Measurements from ENCODE around the gene JMJD8. TPM values are rescaled to one million over a fixed set of nuclear protein-coding genes. Genes with fewer than 3 reads are reported as not detected.
"Not testable (repeated sequence)": the region's sequence is repeated elsewhere in the genome, so short reads cannot be mapped to it uniquely, and the experiment has no call there.

JMJD8 gene
- total and polyA plus RNA-seq, 9 donors = 10.2 to 73.9 (median 56.8) TPM

DNA sequence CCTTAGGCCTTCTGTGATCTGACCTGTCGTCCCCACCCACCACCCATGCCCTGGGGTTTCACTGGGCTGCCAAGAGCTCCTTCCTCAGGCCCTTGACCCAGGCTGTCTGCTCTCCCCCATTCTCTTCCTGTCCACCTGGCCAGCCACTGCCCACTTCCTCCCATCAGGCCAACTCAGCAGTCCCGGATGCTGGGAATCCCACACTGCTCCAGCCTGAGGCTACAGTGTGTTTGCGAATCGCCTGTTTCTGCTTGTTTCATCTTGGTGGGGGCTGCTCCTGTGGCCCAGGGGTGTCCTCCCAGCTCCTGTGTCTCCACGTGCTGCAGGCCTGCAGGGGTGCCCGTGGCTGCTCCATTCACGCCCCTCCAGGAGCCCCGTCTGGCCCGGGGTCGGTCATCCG is 29.9 kb upstream of the JMJD8 start:
- Histone ChIP-seq H3K27me3 (no peaks in the 10 kb centered on the region), H3K36me3 (no peaks in the 10 kb centered on the region), H3K9me3 (no peaks in the 10 kb centered on the region), H3K27ac (no peak overlapping the region), H3K4me1 (ENCODE audit: insufficient read depth) (peaks cover 18% of the 10 kb centered on the region), H3K4me3 (no peak overlapping the region)
- intact Hi-C loops (cut with DNase I) = loop anchor here in 1 of 4 donors (5.0 kb wide), 1 partner anchor 383 kb away; the partner anchor contains the start of gene C1QTNF8
- no peak for TF ChIP-seq POLR2A (IDR thresholded peaks at IDR 0.05)
- TF ChIP-seq, protein P1, sequence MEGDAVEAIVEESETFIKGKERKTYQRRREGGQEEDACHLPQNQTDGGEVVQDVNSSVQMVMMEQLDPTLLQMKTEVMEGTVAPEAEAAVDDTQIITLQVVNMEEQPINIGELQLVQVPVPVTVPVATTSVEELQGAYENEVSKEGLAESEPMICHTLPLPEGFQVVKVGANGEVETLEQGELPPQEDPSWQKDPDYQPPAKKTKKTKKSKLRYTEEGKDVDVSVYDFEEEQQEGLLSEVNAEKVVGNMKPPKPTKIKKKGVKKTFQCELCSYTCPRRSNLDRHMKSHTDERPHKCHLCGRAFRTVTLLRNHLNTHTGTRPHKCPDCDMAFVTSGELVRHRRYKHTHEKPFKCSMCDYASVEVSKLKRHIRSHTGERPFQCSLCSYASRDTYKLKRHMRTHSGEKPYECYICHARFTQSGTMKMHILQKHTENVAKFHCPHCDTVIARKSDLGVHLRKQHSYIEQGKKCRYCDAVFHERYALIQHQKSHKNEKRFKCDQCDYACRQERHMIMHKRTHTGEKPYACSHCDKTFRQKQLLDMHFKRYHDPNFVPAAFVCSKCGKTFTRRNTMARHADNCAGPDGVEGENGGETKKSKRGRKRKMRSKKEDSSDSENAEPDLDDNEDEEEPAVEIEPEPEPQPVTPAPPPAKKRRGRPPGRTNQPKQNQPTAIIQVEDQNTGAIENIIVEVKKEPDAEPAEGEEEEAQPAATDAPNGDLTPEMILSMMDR (IDR thresholded peaks at IDR 0.05) = no peak
- TF ChIP-seq EP300 (IDR thresholded peaks at IDR 0.05) = no peak
- WGBS, 3 donors = 62 to 69% (median 62%) methylated on average over 11 of the region's 11 CpGs
- DNase-seq = no peak

DNA sequence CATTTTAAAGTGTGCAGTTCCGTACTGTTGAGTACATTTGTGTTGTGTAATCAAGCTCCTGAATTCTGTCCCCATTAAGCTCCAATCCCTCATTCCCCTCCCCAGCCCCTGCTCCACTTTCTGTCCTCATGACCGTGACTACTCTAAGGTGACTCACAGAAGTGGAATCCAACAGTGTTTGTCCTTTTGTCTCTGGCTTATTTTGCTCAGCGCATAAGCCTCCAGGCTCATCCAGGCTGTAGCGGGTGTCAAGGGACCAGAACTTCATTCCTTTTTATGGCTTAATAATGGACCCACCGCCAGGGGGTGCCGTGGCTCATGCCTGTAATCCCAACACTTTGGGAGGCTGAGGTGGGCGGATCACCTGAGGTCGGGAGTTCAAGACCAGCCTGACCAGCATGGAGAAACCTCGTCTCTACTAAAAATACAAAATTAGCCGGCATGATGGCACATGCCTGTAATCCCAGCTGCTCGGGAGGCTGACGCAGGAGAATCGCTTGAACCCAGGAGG is 28.7 kb upstream of the JMJD8 start:
- not testable (repeated sequence) for DNase-seq, H3K27me3 ChIP-seq, H3K9me3 ChIP-seq, H3K27ac ChIP-seq, H3K36me3 ChIP-seq, H3K4me3 ChIP-seq
- WGBS, 3 donors = 40 to 53% (median 43%) methylated on average over 12 to 13 of the region's 13 CpGs
- peaks cover 18% of the 10 kb centered on the region for H3K4me1 ChIP-seq (ENCODE audit: insufficient read depth)
- intact Hi-C loops (cut with DNase I) = loop anchor here in 1 of 4 donors (5.0 kb wide), 1 partner anchor 385 kb away; the partner anchor contains the start of gene C1QTNF8

DNA sequence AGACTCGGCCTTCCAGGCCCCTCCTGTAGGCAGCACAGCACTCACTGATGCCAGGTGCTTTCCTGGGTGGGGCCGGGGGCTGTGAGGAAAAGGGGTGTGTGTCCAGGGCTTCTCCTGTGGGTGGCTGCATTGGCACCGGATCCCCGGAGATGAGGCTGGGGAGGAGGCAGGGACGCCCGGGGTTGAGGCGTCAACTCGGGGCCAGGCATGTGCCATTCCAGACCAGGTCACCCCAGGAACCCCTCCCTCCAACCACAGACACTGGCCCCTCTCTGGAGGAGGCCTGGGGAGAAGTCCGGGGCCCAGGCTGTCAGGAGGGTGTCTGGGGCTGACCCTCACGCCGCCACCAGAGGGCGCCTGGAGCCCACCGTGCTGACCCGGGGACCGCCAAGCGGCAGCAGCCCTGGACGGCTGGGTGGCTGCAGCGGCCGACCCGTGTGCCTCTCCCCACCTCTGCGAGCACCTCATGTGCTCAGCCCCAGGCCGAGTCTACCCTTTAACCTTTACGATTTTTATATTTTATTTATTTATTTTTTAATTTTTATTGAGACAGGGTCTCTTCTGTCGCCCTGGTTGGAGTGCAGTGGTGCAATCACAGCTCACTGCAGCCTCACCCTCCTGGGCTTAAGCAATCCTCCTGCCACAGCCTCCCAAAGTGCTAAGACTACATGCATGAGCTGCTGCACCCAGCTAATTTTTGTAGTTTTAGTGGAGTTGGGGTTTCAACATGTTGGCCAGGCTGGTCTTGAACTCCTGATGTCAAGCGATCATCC is 27.6 kb upstream of the JMJD8 start:
- no peak overlapping the region for H3K27ac ChIP-seq
- no peaks in the 10 kb centered on the region for H3K9me3 ChIP-seq
- H3K4me1 ChIP-seq (ENCODE audit: insufficient read depth) = peaks cover 18% of the 10 kb centered on the region
- intact Hi-C loops (cut with DNase I) = loop anchor here in 1 of 4 donors (5.0 kb wide), 1 partner anchor 386 kb away; the partner anchor contains the start of gene C1QTNF8
- H3K4me3 ChIP-seq = no peak overlapping the region
- H3K36me3 ChIP-seq = no peaks in the 10 kb centered on the region
- DNase-seq = peak; percentile 58 to 83 (median 77)
- H3K27me3 ChIP-seq = peaks cover 3% of the 10 kb centered on the region
- 9 to 11% (median 10%) methylated on average over 25 of the region's 25 CpGs for WGBS, 3 donors
- TF ChIP-seq EP300 (IDR thresholded peaks at IDR 0.05) (no peak), POLR2A (IDR thresholded peaks at IDR 0.05) (no peak)
- TF ChIP-seq, protein P1 (IDR thresholded peaks at IDR 0.05) = peak; percentile 65 to 83 (median 75)

DNA sequence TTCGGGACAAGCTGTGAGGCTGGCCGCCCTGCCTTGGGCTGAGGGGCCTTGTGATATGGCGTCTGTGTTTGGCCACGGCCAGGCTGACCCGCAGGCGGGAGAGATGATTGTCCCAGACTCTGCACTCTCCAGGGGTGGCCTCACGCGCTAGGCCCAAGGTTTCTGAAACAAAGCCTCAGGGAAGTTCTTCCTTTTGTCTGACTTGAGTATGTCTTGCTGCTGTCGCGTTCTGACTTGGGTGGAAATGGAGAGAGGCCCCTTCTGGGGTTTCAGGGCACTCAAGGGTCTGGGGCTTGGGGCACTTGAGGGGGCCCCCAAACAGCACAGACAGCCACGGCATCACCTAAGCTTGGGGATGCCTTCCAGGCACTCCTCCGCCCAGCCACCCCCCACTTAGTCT is 26.9 kb upstream of the JMJD8 start:
- Histone ChIP-seq H3K36me3 (no peaks in the 10 kb centered on the region), H3K27ac (no peak overlapping the region), H3K27me3 (peaks cover 3% of the 10 kb centered on the region), H3K4me1 (ENCODE audit: insufficient read depth) (peaks cover 14% of the 10 kb centered on the region), H3K9me3 (no peaks in the 10 kb centered on the region), H3K4me3 (no peak overlapping the region)
- intact Hi-C loops (cut with DNase I) = loop anchor here in 1 of 4 donors (5.0 kb wide), 1 partner anchor 386 kb away; the partner anchor contains the start of gene C1QTNF8
- TF ChIP-seq, protein P1 (IDR thresholded peaks at IDR 0.05) = no peak
- no peak for TF ChIP-seq EP300 (IDR thresholded peaks at IDR 0.05)
- TF ChIP-seq POLR2A (IDR thresholded peaks at IDR 0.05) = no peak
- DNase-seq = no peak
- WGBS, 3 donors = 61 to 72% (median 68%) methylated on average over 10 to 12 of the region's 12 CpGs

All from ovary (tissue), 9 donors.